ENCODE results near the gene RRM2. TPM values are rescaled to one million over a fixed set of nuclear protein-coding genes. Genes with fewer than 3 reads are reported as not detected.

Gene RRM2
- total RNA-seq, 1 donor from 2014 or later = 5.4 TPM

DNA sequence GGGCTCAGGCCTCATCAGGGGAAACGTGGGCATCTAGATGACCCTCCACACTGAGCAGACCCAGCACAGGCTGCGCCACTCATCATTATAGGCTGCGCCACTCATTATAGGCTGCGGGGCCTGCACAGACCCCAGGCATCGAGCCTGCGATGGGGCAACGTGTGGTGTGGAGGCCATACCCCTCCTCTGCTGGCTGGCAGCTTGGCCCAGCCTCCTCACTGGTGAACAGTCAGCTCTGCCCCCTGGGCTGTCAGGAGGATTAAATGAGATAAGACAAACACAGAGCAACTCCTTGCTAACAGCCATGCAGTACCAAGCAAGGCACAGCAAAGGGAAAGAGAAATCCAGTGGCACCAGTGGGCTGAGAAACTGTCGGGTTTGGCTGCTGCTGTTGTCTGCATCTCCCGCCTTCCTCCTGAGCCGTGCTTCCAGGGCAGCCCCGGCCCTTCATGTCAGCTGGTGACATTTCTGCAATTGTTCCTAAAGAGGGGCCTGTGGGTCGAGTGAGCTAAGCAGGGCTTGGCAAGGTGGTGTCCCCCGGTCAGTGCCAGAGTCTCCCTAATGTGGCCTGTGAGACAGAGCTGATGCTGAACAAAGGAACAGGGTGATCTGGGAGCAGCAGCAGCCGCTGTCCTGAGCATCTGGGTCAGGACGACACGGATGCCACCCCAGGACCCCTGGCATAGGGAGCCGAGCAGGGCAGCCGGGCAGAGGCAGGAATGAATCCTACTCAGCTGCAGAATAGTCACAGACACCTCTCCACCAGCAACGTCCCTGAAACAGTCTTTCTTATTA is 48.7 kb downstream of the RRM2 start:
- DNase-seq (ENCODE audit: low spot score) = no peak

DNA sequence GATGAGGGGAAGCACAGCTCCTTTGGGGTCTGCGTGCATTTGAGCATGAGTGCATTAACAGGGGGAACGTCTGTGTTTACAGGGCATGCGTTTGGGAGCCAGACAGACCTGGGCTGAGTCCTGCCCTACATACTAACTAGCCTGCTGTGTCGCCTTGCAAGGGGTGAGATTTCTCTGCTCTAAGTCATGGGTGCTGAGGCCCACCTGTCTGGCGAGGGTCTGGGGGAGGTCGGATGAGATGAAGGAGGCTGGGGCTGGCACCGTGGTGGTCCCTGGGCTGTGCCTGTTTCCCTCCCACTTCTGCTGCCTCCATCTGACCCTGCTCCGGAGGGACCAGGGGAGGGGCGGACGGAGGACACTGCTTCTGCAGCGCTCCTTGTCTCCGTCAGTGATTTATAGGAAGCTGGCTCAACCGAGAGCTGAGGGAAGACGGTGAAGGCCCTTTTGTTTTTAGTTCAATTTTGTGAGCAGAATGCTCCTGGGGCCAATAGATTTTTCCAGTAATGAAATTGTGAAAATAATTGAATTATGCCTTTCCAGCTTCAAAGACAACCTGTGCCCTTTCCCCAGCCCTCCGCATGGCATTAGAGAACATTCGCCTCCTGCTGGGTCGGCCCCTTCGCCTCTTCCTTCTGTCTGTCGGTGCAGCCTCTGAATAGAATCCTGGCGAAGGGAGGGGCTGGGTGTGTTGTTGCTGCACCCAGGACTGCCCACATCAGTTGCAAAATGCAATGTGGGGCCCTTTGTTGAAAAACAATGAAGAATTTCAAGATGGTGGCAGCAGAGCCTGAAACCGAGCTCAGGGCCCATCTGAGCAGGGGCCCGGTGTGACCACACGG is 49.7 kb downstream of the RRM2 start:
- no peak for DNase-seq (ENCODE audit: low spot score)

DNA sequence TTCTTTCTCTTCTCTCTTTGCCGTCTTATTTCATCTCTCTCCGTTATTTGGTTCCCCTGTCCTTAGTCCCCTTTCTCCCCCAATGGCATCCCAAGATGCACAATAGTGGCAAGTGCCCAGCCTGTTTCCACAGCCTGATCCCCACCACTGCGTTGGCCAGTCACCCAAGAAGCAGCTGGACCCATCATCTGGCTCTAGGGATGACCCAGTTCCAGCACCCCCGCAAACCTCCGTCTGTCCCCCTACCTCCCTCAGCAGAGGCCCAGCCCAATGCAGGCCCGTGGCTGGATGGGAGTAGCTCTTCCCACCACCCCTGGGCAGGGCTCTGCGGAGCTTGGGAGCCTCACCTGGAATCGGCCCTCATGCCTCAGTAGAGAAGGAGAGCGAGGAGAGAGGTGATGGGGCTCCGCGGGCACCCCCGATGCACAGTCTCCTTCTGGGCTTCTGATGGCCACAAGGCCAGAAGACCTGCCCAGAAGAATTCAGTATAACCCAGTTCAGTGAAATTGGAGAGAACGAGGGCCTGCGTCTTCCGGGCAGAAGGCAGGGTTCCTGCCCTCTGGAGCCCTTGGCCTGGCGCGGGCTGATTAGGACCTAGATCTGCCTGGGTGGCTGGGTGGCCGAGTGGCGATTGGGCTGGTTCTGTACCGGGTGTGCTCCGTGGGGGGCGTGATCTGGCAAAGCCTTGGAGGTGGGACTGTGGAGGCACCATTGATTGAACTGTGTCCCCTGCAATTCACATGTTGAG is 50.9 kb downstream of the RRM2 start:
- no peak for DNase-seq (ENCODE audit: low spot score)

DNA sequence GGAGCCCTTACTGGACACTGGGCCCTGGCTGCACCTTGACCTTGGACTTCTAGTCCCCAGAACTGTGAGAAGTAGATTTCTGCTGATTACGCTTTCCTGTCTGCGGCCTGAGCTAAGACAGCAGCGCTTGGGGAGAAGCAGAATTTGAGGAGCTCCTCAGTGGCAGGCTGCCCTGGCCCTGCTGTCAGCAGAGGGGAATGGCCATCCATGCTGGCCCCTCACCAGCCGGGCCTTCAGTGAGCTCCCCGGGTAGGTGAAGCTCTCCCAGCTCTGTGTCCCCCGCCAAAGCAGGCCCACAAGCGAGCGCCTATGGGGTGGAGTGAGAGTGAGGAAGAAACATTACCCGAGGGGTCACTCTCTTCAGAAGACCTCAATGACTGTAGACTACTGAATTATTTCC is 51.6 kb downstream of the RRM2 start:
- DNase-seq (ENCODE audit: low spot score) = no peak

DNA sequence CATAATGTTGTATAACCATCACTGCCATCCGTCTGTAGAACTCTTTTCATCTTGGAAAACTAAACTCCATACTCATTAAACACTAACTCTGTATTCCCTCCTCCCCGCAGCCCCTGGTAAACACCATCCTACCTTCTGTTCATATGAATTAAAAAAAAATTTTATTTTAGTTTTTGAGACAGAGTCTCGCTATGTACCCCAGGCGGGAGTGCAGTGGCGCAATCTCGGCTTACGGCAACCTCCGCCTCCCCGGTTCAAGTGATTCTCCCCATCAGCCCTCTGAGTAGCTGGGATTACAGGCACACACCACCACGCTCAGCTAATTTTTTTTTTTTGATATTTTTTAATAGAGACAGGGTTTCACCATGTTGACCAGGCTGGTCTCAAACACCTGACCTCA is 52.9 kb downstream of the RRM2 start:
- DNase-seq (ENCODE audit: low spot score) = no peak

DNA sequence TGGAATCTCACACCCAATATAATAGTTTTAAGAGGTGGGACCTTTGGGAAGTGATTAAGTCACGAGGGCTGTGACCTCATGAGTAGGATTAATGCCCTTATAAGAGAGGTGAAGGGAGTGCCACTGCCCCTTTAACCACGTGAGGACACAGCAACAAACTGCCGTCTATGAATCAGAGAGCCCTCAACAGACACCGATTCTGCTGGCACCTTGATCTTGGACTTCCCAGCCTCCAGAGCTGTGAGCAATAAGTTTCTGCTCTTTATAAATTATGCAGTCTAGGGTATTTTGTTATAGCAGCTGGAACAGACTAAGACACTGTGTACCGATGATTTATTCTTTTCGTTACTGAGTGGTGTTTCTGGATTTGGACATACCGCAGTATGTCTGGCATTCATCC is 56.2 kb downstream of the RRM2 start:
- no peak for DNase-seq (ENCODE audit: low spot score)

DNA sequence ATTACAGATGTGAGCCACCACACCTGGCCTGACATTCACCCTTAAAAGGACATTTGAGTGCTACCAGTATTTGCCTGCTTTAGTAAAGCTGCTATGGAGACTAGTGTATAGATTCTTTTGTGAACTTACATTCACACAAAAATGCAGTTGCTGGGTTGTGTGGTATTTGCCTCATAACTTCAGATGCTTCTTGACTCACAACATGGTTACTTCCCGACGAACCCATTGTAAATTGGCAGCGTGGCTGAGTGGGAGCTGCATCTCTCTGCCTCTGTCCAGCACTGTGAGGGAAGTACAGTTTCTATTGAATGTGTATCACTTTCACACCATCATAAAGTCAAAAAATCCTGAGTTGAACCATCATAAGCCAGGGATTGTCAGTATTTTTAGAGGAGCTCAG is 56.9 kb downstream of the RRM2 start:
- DNase-seq (ENCODE audit: low spot score) = no peak

DNA sequence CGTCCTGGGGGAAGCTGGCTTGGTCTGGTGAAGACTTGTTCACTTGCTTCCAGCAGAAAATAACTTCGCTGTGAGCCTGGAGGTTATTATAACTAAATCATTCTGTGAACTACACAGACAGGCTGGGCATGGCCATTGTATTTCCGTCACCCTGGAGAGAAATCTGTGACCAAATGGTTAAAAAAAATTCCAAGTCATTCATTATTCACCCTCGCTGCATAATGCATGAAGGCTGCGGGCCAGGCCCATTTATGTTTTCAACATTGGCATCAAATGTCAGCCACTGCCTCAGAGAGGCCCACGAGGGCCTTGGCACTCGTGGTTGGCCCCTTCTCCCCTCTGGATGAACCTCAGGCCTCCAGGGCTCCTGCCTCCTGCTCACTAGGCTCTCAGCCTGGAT is 57.7 kb downstream of the RRM2 start:
- DNase-seq (ENCODE audit: low spot score) = no peak

Other genes with a start within 250 kb of the RRM2 start
- 7.2 TPM for gene GRHL1, start 171.0 kb upstream of the RRM2 start, total RNA-seq
- 22.8 TPM for gene KLF11, start 79.2 kb upstream of the RRM2 start, total RNA-seq
- gene CYS1, start 42.3 kb upstream of the RRM2 start, total RNA-seq = 27.8 TPM
- 44.0 TPM for gene HPCAL1, start 180.2 kb downstream of the RRM2 start, total RNA-seq